NCI-H524 treated with DMSO at 0.1 percent for 48 hours (cell line): ENCODE data around the gene AATK.
"Not testable (repeated sequence)": the region's sequence is repeated elsewhere in the genome, so short reads cannot be mapped to it uniquely, and the experiment has no call there.

Experiments used
- DNase-seq: peaks from one replicate; lab custom pipeline; 2025; lab: John Stamatoyannopoulos, UW

The AATK gene

GRCh38 chr17:81161536-81161935, 4.5 kb downstream of the AATK start:
- no peak for DNase-seq

- DNase-seq = no peak
These were observed 5.1 kb downstream of the AATK start for GRCh38 chr17:81160747-81161453.

- no peak for DNase-seq
These were observed 5.7 kb downstream of the AATK start for GRCh38 chr17:81160306-81160705.

GRCh38 chr17:81159611-81160265, 6.3 kb downstream of the AATK start:
- no peak for DNase-seq

GRCh38 chr17:81158688-81159590, 7.1 kb downstream of the AATK start:
- DNase-seq = no peak

GRCh38 chr17:81157848-81158687, 8.0 kb downstream of the AATK start:
- no peak for DNase-seq

- DNase-seq = no peak
These were observed 8.9 kb downstream of the AATK start for GRCh38 chr17:81156866-81157805.

GRCh38 chr17:81154961-81155360, 11.1 kb downstream of the AATK start:
- DNase-seq = no peak

- not testable (repeated sequence) for DNase-seq
These were observed 12.0 kb downstream of the AATK start for GRCh38 chr17:81154016-81154415.

- DNase-seq = no peak
These were observed 12.6 kb downstream of the AATK start for GRCh38 chr17:81153340-81153803.

- DNase-seq = no peak
These were observed 13.7 kb downstream of the AATK start for GRCh38 chr17:81152288-81152828.

GRCh38 chr17:81151278-81151677, 14.7 kb downstream of the AATK start:
- DNase-seq = no peak

GRCh38 chr17:81150377-81151077, 15.5 kb downstream of the AATK start:
- no peak for DNase-seq

GRCh38 chr17:81148986-81149533, 17.0 kb downstream of the AATK start:
- no peak for DNase-seq

GRCh38 chr17:81148571-81148970, 17.4 kb downstream of the AATK start:
- no peak for DNase-seq

GRCh38 chr17:81147701-81148100, 18.3 kb downstream of the AATK start:
- DNase-seq = no peak

- not testable (repeated sequence) for DNase-seq
These were observed 19.8 kb downstream of the AATK start for GRCh38 chr17:81146208-81146607.

- DNase-seq = no peak
These were observed 21.6 kb downstream of the AATK start for GRCh38 chr17:81144423-81144781.

- DNase-seq = no peak
These were observed 22.2 kb downstream of the AATK start for GRCh38 chr17:81143717-81144422.
